MM.1S (cell line): ENCODE measurements around the gene DLGAP1.

Experiments used
- DNase-seq: peaks from one replicate; pipeline ENCODE4 v3.0.0-alpha.2; 2015
- H2AFZ ChIP-seq: fragments of 300-600 bp; sonication (generic); 2 replicates; pipeline ENCODE4 v1.6.0; 2016; ENCODE audit warnings: antibody characterized with exemption, low read length
- H3F3A ChIP-seq: fragments of 300-600 bp; sonication (generic); 2 replicates; pipeline ENCODE4 v1.6.1; 2016; ENCODE audit warnings: mild to moderate bottlenecking, antibody characterized with exemption, low read length, moderate library complexity, mixed read lengths; ENCODE audit not compliant: insufficient read depth
- H3K27ac ChIP-seq: fragments of 300-600 bp; sonication (generic); 2 replicates; pipeline ENCODE4 v1.5.1; 2016; ENCODE audit warnings: mild to moderate bottlenecking, low read length
- H3K27me3 ChIP-seq: fragments of 300-600 bp; sonication (generic); replicated peaks from 2 replicates; pipeline ENCODE4 v1.6.0; 2016; ENCODE audit warnings: low read length; ENCODE audit not compliant: insufficient read depth
- H3K36me3 ChIP-seq: fragments of 300-600 bp; sonication (generic); replicated peaks from 2 replicates; pipeline ENCODE4 v1.6.1; 2016; ENCODE audit warnings: mild to moderate bottlenecking, low read length, mixed read lengths; ENCODE audit not compliant: insufficient read depth
- H3K4me1 ChIP-seq: fragments of 300-600 bp; sonication (generic); 2 replicates; pipeline ENCODE4 v1.6.1; 2016; ENCODE audit warnings: low read length, mixed read lengths
- H3K4me2 ChIP-seq: fragments of 300-600 bp; sonication (generic); 2 replicates; pipeline ENCODE4 v1.6.0; 2016; ENCODE audit warnings: low read depth, low read length
- H3K4me3 ChIP-seq: fragments of 300-600 bp; sonication (generic); 2 replicates; pipeline ENCODE4 v1.5.1; 2016; ENCODE audit warnings: low read length, mixed read lengths
- H3K79me2 ChIP-seq: fragments of 300-600 bp; sonication (generic); 2 replicates; pipeline ENCODE4 v1.6.1; 2016; ENCODE audit warnings: mixed run types, low read length, mixed read lengths
- H3K9ac ChIP-seq: fragments of 300-600 bp; sonication (generic); 2 replicates; pipeline ENCODE4 v1.6.1; 2016; ENCODE audit warnings: low read length, mixed read lengths
- H3K9me2 ChIP-seq: fragments of 300-600 bp; sonication (generic); replicated peaks from 2 replicates; pipeline ENCODE4 v1.6.1; 2016; ENCODE audit warnings: mild to moderate bottlenecking, low read length, mixed read lengths; ENCODE audit not compliant: insufficient read depth
- H3K9me3 ChIP-seq: fragments of 300-600 bp; sonication (generic); replicated peaks from 2 replicates; pipeline ENCODE4 v1.6.1; 2016; ENCODE audit warnings: mild to moderate bottlenecking, low read length, mixed read lengths; ENCODE audit not compliant: insufficient read depth
- H4K20me1 ChIP-seq: fragments of 300-600 bp; sonication (generic); 2 replicates; pipeline ENCODE4 v1.6.1; 2016; ENCODE audit warnings: mild to moderate bottlenecking, low read length, moderate library complexity, mixed read lengths; ENCODE audit not compliant: insufficient read depth
- EZH2 ChIP-seq: fragments of 300-600 bp; sonication (generic); optimal IDR thresholded peaks from 2 replicates; pipeline ENCODE3; 2017; ENCODE audit warnings: low read depth, mild to moderate bottlenecking, antibody characterized with exemption, low read length, mixed read lengths
- EZH2phosphoT487 ChIP-seq: fragments of 300-600 bp; sonication (generic); IDR thresholded peaks from 2 replicates; pipeline ENCODE4 v1.6.1; 2018; ENCODE audit warnings: antibody characterized with exemption, low read length
- TF ChIP-seq, protein P1 (sequence below): fragments of 300-600 bp; sonication (generic); IDR thresholded peaks from 2 replicates; pipeline ENCODE4 v1.5.1; 2016; ENCODE audit warnings: antibody characterized with exemption, low read length, mixed read lengths

Gene DLGAP1

DNA sequence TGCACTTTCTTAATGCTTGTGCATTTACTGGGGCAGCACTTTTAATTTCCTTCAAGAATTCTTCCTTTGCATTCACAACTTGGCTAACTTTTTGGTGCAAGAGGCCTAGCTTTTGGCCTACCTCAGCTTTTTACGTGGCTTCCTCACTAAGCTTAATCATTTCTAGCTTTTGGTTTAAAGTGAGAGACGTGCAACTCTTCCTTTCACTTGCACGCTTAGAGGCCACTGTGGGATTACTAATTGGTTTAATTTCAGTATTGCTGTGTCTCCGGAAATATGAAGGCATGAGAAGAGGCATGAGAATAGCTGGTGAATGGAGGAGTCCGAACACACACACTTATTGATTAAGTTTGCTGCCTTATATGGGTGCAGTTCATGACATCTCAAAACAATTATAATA, 354.1 kb downstream of the DLGAP1 start:
- Histone ChIP-seq H2AFZ (no peak overlapping the region), H3F3A (no peaks in the 10 kb centered on the region)

DNA sequence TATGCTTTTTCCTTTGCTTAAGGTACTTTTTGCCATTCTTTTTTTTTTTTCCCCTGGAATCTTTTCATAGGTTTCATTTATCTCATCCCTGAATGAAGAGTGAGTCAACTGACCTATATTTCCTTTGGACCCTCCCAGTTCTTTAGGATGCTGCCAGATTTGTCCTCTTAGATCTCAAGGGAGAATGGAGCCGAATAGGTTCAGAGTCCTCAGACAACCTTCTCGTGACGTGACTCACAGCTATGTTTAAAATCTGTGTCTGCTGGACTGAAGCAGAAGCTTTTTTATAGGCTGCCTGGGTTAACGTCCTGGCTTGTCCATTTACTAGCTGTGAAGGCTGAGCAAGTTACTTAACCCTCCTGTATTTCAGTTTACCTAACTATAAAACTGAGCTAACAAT, 358.6 kb downstream of the DLGAP1 start:
- H3K4me3 ChIP-seq, result no peak overlapping the region
- H3K36me3 ChIP-seq, result no peaks in the 10 kb centered on the region
- no peaks in the 10 kb centered on the region for H3F3A ChIP-seq
- no peak overlapping the region for H3K4me2 ChIP-seq
- H4K20me1 ChIP-seq, result no peaks in the 10 kb centered on the region
- no peak for DNase-seq
- TF ChIP-seq EZH2phosphoT487 (no peak), EZH2 (no peak)
- TF ChIP-seq, protein P1, sequence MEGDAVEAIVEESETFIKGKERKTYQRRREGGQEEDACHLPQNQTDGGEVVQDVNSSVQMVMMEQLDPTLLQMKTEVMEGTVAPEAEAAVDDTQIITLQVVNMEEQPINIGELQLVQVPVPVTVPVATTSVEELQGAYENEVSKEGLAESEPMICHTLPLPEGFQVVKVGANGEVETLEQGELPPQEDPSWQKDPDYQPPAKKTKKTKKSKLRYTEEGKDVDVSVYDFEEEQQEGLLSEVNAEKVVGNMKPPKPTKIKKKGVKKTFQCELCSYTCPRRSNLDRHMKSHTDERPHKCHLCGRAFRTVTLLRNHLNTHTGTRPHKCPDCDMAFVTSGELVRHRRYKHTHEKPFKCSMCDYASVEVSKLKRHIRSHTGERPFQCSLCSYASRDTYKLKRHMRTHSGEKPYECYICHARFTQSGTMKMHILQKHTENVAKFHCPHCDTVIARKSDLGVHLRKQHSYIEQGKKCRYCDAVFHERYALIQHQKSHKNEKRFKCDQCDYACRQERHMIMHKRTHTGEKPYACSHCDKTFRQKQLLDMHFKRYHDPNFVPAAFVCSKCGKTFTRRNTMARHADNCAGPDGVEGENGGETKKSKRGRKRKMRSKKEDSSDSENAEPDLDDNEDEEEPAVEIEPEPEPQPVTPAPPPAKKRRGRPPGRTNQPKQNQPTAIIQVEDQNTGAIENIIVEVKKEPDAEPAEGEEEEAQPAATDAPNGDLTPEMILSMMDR, result no peak
- no peak overlapping the region for H3K27ac ChIP-seq
- H2AFZ ChIP-seq, result no peak overlapping the region
- no peak overlapping the region for H3K9ac ChIP-seq
- no peaks in the 10 kb centered on the region for H3K9me2 ChIP-seq
- no peaks in the 10 kb centered on the region for H3K79me2 ChIP-seq
- H3K4me1 ChIP-seq, result no peaks in the 10 kb centered on the region
- no peaks in the 10 kb centered on the region for H3K27me3 ChIP-seq
- H3K9me3 ChIP-seq, result no peaks in the 10 kb centered on the region

More for the DNA sequence above, 354.1 kb downstream of the DLGAP1 start:
- Histone ChIP-seq H4K20me1 (no peaks in the 10 kb centered on the region), H3K27me3 (no peaks in the 10 kb centered on the region), H3K4me2 (no peak overlapping the region), H3K9me3 (no peaks in the 10 kb centered on the region), H3K9me2 (no peaks in the 10 kb centered on the region), H3K9ac (no peak overlapping the region), H3K79me2 (no peaks in the 10 kb centered on the region), H3K36me3 (no peaks in the 10 kb centered on the region), H3K27ac (no peak overlapping the region), H3K4me1 (no peaks in the 10 kb centered on the region), H3K4me3 (no peak overlapping the region)
- TF ChIP-seq, protein P1, result no peak
- TF ChIP-seq EZH2 (no peak), EZH2phosphoT487 (no peak)
- DNase-seq, result no peak

DNA sequence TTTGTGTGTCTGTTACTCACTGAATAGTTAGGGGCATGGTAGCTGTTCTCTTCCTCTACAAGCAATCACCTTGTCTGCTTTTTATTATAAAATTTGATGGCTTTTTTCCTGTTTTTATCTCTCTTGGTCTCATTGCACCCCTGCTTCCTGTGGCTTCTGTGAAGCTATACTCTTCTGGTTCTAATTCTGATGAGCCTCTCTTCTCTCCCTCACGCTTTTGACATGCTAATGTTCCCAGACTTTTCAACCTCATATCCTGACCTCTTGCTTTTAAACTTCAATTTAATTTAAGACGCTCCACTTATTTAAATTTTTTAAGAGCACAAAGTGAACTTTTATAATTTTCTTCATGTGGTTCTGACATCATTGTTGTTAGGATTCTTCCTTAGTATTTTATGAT, 361.4 kb downstream of the DLGAP1 start:
- no peaks in the 10 kb centered on the region for H3K9me2 ChIP-seq
- H3K9me3 ChIP-seq, result no peaks in the 10 kb centered on the region
- H3K79me2 ChIP-seq, result no peaks in the 10 kb centered on the region
- H4K20me1 ChIP-seq, result no peaks in the 10 kb centered on the region
- H3K36me3 ChIP-seq, result no peaks in the 10 kb centered on the region
- no peaks in the 10 kb centered on the region for H3F3A ChIP-seq
- H3K9ac ChIP-seq, result no peak overlapping the region
- no peak for TF ChIP-seq EZH2phosphoT487
- TF ChIP-seq EZH2, result no peak
- TF ChIP-seq, protein P1, result no peak
- H3K4me3 ChIP-seq, result no peak overlapping the region
- H3K4me1 ChIP-seq, result no peaks in the 10 kb centered on the region
- H3K27me3 ChIP-seq, result no peaks in the 10 kb centered on the region
- no peak overlapping the region for H3K4me2 ChIP-seq
- no peak overlapping the region for H2AFZ ChIP-seq
- no peak for DNase-seq
- H3K27ac ChIP-seq, result no peak overlapping the region
